Body of pancreas (tissue), 4 donors: ENCODE measurements around the gene KIF1A.

ENCODE experiments used
- CTCF ChIP-seq, 7 experiments: fragments of 450-650 bp in 4 of 7; fragments of 200-600 bp in 3 of 7; sonication (generic) in 3 of 7; IDR thresholded peaks; one replicate each; pipeline ENCODE4 v1.5.1; 2016 to 2019; ENCODE audit warnings: antibody characterized with exemption in 7 of 7
- POLR2A ChIP-seq, 3 donors: fragments of 450-650 bp; IDR thresholded peaks; one replicate each; pipeline ENCODE4 v1.6.1; 2016; ENCODE audit warnings: antibody characterized with exemption in 3 of 3, mild to moderate bottlenecking in 2 of 3

- TF ChIP-seq CTCF (IDR thresholded peaks at IDR 0.05) (no peak), POLR2A (IDR thresholded peaks at IDR 0.05) (no peak)
Observed at GRCh38 chr2:240704651-240705050, 115.4 kb downstream of the KIF1A start.
